Activated effector memory CD4-positive, alpha-beta T cell treated with Interleukin-2 at 50 U/mL for 16 hours (primary cell): ENCODE results near the gene SH3RF3.

ENCODE experiments used
- DNase-seq: peaks from one replicate; pipeline ENCODE4 v3.0.0-alpha.2; 2020

Gene SH3RF3

DNA sequence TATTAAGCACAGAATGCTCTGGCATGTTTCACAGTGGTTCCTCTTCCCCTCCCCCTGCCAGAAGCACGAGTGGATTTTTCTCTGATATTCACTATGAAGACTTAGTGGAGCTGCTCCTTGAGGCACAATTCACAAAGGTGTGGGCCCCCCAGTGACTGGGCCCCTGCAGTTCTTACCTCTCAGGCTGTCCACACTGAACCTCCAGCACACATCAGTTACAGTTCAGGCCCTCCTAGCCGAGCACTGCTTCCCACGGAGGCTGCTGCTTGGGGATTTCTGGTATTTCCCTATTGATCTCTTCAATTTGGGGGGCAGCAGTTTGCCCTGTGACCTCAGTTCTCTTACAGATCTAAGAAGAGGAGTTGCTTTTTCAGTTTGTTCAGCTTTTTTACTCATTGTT lies 236.1 kb downstream of the SH3RF3 start:
- no peak for DNase-seq

DNA sequence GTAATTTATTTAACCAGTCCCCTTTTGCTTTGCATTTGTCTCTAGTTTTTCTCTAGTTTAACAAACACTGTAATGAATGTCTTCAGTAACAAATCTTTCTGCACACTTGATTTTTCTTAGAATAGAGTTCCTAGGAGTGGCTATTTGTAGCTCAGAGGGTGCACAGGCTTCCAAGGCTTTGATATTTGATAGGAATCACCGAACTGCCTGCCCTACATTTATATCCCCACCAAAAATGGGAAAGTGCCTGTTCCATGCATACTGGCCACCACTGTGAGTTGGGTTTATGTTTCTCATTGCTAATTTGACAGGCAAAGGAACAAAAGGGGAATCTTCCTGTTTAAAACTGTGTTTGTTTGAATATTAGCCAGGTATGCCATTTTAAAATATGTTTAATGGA lies 238.7 kb downstream of the SH3RF3 start:
- DNase-seq: no peak

DNA sequence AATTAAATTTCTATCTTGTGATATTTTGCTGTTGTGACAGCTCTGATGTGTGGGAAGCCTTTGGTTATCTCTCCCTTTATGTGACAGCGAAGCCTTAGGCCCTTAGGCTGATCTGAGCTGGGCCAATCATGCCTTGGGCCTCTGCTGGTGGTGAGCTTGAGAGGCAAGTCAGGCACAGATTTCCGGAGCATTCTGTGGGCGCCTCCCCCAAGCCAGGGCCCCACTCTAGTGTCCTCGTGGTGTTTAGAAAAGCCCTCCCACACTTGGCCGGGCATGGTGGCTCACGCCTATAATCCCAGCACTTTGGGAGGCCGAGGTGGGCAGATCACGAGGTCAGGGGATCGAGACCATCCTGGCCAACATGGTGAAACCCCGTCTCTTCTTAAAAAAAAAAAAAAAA lies 239.8 kb downstream of the SH3RF3 start:
- no peak for DNase-seq

DNA sequence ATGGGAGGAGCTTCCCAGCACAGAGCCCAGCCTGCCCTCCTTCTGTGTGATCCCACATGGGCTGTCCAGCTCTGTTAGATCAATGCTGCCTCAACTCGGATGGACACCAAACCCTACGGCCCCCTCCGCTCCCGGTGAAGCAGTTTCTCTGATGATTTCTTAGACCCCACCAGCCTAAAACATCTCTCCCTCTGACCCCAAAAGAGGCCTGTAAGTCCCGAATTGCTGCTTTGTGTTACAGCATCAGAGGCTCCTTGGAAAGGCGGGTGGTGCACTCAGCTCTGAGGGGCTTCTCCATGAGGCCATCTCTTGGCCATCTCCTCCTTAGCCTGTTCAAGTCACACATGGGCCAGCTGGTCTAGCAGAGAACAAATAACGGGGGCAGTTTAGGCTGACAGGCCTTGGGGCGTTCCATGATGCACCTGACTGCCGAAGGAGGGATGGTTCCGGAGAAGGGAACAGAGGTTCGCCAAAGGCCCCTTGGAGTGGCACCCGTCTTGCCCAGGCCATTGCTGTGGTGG lies 240.7 kb downstream of the SH3RF3 start:
- no peak for DNase-seq

DNA sequence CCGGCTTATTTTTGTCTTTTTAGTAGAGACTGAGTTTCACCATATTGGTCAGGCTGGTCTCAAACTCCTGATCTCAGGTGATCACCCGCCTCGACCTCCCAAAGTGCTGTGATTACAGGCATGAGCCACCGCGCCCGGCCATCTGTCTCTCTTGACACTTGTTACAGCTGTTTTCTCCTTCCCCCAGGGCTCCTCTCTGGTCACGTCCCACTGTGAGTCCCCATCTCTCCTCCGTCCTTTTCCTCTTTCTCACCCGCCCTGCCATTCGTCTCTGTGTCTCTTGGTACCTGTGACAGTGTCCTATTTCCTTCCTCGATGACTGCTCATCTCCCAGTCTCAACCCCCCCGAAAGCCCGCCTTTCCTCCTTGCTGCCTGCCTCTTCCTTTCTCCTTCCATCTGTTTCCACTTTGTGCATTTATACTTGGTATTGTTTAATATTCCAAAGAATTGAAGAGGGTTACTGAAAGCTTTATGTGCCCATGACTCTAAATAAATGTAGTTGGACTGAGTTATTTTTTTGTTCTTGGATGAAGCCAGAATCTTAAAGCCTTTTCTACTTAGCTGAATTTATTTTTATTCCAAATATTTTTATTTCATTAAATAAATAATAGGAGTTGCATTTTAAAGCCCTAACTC lies 241.5 kb downstream of the SH3RF3 start:
- no peak for DNase-seq

DNA sequence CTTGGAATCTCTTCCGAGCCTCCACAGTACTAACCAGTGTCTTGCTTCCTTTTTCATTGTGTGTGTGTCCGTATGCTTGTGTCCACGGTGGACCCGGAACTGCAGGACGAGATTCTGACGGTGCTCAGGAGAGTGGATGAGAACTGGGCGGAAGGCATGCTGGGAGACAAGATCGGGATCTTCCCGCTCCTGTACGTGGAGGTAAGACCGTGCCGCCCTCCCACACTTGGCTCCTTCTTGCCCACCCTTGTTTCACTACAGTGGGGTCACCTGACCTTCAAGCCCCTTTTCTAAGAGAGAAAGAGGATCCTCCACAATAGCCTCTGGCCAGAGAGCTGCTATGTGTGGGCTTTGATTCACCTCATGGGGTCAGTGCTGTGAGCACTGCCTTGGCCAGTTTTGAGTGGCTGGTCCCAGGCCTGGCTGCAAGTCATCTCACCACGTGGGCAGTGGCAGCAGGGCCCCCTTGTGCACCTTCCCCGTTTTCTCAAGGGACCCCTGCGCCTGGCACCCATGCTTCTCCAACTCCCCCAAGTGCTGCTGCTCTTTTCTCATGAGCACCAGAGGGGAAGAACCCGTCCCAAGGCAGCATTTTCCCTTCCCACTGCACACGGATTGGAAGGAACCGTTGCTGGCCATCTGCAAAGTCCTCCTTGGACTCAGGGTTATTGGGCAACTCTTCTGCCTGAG lies 242.6 kb downstream of the SH3RF3 start:
- no peak for DNase-seq

DNA sequence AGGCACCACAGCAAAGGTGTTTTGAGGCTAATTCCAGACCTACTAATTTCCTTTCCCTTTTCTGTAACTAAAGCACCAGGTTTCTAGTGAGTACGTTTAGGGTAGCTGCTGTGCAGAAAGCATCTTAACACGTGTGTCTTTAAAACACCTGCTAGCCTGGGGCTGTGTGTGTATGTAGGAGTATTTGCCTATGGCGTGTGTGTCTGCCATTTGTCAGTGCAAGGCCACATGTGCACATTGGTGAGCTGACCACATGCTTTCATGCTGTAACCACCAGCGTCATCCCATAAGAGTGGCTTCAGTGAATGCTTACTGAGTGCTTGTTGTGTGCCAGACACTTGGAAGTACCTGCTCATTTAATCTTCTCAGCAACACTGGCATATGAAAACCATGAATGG lies 243.2 kb downstream of the SH3RF3 start:
- DNase-seq: no peak

DNA sequence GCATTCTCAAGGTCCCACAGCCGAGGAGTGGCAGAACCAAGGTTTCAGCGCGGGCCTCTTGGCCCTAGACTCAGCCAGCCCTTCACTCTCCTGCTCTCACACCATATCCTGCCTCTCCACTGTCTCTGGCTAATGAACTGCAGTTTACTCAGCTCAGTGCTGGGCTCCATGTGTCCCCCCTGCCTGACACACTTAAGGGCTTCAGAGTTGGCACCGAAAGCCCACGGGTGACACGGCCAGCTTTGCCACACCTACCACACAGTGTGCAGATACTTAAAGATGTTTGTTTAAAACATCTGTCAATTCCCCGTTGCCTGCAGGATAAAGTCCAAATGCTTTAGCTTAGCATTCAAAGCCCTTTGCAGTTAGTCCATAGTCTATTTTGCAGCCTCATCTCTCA lies 243.6 kb downstream of the SH3RF3 start:
- no peak for DNase-seq

DNA sequence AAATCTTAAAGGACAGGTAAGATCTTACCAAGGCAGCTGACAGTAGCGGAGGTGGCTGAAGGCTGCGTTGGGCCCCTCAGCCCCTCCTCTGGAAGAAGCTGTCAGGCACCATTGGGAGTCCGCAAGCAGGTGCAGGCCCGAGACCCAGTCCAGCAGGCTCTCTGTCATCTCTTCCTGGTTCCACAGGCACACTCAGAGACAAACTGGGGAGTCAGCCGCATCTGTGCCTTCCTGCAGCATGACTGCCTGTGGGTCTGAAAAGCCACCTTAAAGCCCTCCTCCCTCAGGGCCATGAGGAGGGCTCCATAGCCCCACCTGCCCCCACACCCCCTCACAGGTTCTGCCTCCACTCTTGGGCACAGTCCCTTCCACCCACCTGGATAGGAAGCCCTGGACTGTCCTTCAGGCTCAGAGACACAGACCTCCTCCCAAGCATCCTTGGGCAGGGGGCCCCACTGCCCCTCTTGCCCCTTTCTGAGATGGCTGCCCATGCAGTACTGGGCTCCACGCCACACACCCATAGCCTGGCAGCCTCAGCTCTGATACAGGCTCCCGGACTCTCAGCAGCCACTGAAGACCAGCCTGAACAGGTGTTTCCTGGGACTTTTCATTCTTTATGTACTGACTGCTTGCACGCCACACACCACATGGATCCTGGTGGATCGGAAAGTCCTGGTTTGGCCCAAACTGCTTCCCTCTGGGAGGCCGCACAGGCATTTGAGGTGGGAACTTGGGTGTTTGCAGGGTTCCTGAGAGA lies 245.0 kb downstream of the SH3RF3 start:
- no peak for DNase-seq

DNA sequence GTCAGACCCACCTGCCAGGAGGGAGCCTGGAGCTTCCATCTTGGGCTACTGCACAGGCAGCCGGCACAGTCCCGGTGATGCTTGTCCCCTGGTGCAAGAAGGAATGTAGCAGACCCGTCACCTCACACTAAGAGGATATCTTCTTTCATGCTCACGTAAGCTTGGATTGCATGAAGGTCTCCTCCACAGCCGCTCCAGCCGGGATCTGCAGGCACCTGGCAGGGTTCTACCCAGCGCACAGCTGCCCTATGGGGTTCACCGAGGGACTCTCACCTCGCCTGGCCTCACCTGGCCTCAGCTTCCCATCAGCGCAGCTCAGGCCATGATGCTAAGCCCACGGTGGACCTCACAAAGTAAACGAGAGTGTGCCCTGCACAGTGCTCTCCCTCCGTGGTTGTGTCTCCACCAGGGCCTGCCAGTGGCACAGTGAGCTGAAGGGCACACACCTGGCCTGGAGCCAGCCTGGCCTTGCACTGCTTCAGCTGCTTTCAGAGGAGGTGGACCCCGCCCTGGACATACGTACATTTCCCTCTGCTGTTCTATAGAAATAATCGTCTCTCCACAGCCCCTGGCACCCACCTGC lies 245.6 kb downstream of the SH3RF3 start:
- DNase-seq: no peak

DNA sequence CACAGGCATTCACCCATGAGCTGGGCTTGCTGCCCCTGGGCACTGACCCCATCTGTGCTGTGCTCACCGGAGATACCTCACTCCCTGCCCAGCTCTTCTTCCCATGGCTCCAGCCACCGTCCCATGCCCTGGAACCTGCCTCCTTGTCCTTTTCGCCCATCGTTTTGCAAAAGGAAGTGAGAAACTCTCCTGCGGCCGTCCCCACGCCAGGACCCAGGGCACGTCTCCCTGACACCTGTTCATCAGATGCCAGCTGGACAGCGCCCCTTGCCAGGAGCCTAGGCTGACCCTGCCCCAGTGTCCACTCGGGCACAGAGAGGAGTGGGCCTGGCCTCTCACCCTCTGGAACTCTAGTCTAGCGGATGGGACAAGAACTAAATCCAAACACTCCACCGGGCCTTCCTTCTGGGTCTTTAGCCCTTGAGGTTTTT lies 246.1 kb downstream of the SH3RF3 start:
- DNase-seq: no peak

DNA sequence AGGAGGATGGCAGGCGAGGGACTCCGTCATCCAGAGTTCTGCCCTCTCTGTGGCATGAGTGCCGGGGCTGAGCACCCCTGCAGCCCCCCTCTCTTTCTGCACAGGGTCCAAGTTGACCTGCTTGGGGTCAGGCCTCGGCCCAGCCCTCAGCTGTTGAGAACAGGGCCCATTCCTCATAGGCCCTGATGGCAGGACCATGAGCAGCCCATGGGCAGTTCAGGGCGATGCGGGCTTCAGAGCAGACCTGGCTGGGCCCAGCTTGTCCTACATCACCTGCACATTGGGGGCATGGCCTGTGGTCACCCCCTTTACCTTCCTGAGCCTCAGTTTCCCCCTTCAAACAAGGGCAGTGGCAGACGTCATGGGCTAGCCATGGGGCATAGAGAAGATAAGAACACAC lies 246.7 kb downstream of the SH3RF3 start:
- DNase-seq: no peak

DNA sequence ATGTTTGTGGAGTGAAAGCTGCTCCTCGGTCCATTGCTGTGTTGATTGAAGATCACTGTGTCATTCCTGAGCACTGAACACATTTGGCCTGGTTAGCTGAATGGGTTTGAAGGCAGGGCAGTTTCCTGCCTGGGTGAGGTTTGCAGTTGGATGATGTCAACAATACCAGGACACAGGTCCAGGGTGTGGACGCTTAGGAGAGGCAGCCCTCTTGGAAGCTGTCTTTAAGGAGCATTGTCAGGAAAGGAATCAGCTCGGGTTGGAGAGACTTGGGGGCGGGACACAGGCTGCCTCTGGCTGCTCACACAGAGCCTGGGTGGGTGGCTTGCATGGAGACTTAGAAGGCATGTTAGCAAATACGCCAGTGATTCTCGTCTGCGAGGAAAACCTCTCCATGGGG lies 247.1 kb downstream of the SH3RF3 start:
- DNase-seq: no peak

DNA sequence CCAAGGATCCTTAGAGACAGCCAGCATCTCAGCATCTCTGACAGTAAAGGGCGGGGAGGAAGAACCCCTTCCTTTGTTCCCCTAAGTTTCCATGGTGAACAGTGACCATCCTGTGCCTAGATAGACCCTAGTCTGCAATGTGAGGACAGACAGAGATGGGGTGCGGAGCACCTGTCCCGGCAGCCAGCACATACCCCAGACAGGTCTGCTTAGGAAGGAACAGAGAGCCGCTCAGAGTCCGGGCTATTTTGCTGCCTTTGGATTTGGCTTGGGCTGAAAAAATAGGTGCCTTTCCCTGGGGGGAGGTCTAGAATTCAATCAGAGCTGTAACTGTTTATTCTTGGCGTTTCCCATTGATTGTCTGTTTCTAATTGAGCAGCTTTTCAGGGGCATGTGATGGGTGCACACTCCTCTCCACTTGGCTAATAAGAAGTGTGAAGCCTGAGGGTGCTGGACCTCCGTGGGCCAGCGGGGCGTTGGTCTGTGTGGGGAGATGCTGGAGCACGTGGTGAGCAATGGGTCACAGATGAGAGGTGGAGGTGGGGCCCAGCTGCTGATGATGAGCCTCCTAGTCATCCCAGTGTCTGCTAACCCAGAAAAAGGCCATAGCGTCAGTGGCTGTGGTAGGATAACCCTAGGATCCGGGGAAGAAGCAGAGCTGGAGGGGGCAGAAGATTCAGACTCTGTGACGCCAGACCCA lies 247.9 kb downstream of the SH3RF3 start:
- DNase-seq: no peak

DNA sequence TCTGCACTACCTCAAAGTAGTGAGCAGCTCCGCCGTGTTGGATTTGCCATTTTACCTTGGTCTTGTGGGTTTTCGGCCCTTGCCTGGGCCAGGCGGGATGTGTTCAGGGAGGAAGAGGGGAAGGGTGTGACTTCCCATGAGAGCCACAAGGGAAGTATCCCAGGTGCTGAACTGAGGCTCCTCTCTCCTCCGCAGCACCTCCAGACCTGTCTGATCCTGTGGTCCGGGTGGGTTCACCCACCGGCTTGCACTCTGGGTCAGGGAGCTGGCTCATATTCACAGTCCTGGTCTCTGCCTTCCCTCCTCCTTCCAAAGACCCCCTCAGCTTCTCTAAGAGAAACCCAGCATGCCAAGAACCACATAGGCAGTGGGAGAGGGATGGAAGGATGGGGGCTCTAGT lies 249.0 kb downstream of the SH3RF3 start:
- DNase-seq: no peak

DNA sequence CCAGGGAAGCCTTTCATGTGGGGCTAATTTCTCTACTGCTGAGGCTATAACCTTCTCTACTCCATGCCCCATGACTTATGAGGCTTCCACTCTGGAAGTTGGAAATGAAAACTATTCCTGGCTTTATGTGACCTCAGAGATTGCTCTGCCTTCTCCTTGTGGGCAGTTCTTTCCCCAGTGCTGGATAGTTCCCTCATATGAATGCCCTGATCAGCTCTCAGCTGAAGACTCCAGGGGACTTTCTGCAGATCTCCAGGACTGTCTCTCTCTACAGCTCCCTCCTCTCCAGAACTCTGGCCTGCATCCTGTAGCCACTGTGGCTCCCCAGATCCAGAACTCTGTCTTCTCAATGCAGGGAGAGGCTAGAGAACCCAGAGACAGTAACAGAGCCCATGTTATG lies 249.7 kb downstream of the SH3RF3 start:
- DNase-seq: no peak

DNA sequence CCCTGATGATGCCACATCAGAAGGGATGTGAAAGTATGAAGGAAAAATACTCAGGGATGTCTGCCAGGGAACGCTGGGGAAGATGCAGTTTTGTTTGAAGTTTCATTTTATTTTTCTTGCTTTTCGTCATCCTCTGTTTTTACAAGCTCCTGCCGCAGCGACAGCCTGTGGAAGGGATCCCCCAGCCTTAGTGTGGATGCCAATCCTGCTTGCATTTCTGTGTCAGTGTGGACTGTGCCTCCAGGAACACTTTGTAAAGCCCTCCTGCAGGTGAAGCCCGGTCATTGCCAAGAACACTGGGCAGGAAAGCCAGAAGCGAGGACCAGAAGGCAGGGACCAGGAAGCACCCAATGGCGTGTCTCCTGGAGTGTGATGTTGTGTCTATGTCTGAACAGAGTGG lies 250.5 kb downstream of the SH3RF3 start:
- no peak for DNase-seq

DNA sequence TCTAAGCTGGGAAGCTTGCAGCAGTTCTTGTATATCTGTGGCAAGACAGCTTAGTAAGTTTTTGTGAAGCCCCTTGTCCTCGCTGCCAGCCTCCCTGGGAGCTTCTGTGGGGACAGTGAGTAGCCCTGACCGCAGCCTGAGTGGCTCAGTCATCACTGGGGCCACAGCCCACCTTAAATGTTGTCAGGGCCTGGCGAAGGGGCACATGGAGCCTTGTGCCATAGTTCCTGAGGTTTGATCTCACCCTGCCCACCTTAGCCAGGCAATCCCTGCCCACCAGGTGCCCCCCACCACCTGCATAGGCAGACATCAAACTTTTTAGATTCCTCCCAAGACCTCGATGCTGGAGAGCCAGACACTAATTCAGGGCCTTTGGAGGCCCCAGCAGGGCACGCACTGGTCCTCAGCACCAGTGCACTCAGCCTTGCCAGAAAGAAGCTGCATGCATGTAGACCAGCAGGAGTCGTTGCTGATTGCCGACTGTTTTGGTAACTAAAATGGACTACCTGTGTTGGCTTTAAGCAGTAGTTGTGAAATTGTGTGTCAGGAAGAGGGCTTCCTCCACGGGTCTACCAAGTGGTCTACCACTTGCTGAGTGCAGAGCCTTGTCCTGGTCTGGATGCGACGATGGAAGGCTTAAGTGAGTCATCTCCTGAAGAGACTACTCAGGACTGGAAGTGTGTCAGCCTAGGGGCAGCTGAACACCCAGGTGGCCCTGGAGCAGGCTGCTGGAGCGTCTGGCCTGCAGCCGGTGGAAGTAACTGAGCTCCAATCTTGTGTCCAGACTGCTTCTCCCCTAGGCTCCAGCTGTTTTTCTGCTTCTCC lies 251.7 kb downstream of the SH3RF3 start:
- no peak for DNase-seq

DNA sequence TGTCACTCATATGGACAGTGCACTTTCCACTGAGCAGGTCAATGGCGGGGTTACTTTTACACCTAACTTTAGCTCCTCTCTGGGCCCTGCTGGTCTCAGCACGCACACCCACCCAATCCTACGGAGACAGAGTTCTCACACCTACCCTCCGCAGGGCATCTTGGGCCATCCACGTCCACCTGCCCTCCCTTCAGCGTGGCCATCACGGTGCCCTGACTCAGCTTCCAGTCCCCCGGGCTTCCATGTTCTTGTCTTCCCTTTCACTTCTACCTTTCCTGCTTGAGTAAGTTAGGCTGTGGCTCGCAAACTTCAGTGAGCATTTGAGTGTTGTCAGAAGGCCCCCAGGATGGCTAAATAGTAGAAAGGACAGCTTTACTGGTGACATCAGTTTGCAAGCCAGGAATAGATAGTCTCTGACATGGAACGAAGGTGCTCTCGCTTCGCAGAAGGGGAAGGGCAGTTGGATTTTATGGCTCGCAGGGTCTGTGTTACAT lies 252.4 kb downstream of the SH3RF3 start:
- DNase-seq: no peak

DNA sequence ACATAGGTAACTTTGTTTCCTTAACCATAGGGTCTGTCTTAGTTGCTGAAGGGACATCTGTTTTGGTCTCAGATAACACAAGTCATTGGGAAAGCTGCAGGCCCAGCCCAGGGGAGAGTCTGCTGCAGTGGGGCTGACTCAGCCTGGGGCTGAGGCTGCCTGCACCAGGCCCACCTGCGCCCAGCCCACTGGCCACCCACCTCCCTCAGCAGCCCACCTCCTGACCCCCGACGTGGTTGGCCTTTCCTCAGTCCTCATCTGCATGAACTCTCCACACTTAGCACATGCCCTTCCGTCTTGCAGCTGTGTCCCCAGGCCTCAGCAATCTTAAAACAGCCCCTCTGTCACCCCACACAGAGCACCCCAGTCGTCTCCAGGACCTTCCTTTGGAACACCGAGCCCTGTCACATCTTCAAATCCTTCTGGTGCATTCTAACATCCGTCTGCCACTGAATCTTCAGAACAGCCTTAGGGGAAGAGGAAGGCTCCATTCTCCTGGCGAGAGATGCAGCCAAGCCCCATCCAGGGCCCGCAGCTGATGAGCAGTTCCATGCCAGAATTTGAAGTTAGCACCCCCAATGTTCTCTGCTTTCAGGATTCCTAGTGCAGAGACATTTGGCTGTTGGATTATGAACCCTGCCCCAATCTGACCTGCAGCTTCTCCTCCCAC lies 253.4 kb downstream of the SH3RF3 start:
- DNase-seq: no peak

DNA sequence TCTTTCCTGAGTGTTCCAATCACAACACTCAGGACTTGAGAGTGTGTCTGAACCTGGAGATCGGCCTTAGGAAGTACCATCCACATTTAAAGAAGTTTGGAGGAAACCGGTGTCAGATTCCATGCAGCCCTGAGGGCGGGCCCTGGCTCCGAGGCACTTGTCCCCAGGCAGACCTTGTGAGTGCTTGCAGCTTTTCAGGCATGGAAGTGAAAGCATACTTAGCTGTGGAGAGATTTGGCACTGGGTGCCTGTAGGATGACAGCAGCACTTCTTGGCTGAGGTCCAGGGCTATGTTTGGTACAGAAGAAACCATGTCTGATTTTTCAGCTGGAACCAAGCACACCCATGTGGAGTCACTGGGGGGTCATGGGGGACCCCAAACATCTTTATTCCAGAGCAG lies 253.9 kb downstream of the SH3RF3 start:
- no peak for DNase-seq
